Thoracic aorta (tissue), 2 donors: ENCODE measurements around the gene RAB38. TPM values are rescaled to one million over a fixed set of nuclear protein-coding genes. Genes with fewer than 3 reads are reported as not detected.

Experiments
- ATAC-seq: fragments of 150-250 bp; one replicate; pipeline ENCODE4 v1.8.0; 2017; ENCODE audit warnings: low read depth; ENCODE audit not compliant: insufficient number of reproducible peaks, low FRiP score
- DNase-seq: peaks from one replicate; pipeline ENCODE4 v3.0.0-alpha.2; 2020; ENCODE audit warnings: low spot score
- H3K27ac ChIP-seq, 2 donors: fragments of 200-600 bp; sonication (generic); 1 replicate in 1 of 2; 2 replicates in 1 of 2; pipeline ENCODE4 v1.5.1; 2016; ENCODE audit warnings: mild to moderate bottlenecking in 2 of 2, moderate library complexity in 2 of 2
- H3K27me3 ChIP-seq: fragments of 200-600 bp; sonication (generic); replicated peaks from 2 replicates; pipeline ENCODE4 v1.6.0; 2016; ENCODE audit warnings: mild to moderate bottlenecking; ENCODE audit not compliant: insufficient read depth
- H3K36me3 ChIP-seq: fragments of 200-600 bp; sonication (generic); one replicate; pipeline ENCODE4 v1.5.1; 2016
- H3K4me1 ChIP-seq, 2 donors: fragments of 200-600 bp; sonication (generic); 1 replicate in 1 of 2; 2 replicates in 1 of 2; pipeline versions ENCODE4 v1.5.1 to v1.6.0; 2016; ENCODE audit warnings: low read depth in 2 of 2, mild to moderate bottlenecking in 1 of 2; ENCODE audit not compliant: control insufficient read depth in 1 of 2
- H3K4me3 ChIP-seq: fragments of 200-600 bp; sonication (generic); 2 replicates; pipeline ENCODE4 v1.5.1; 2016; ENCODE audit warnings: mild to moderate bottlenecking
- H3K9me3 ChIP-seq: fragments of 200-600 bp; sonication (generic); 2 replicates; pipeline ENCODE4 v1.5.1; 2016
- CTCF ChIP-seq: fragments of 200-600 bp; sonication (generic); IDR thresholded peaks from one replicate; pipeline ENCODE4 v1.5.1; 2019; ENCODE audit warnings: antibody characterized with exemption
- total RNA-seq, 2 donors: library from RNA; depleted of rRNA; stranded (reverse); fragments of >200 nt; gene quantifications; one replicate each; pipeline versions ENCODE4 v1.1.0 to v1.2.3, GENCODE V29; 2016

RAB38 gene
- total RNA-seq, 2 donors from 2014 or later: 0.56 to 2.3 TPM

DNA sequence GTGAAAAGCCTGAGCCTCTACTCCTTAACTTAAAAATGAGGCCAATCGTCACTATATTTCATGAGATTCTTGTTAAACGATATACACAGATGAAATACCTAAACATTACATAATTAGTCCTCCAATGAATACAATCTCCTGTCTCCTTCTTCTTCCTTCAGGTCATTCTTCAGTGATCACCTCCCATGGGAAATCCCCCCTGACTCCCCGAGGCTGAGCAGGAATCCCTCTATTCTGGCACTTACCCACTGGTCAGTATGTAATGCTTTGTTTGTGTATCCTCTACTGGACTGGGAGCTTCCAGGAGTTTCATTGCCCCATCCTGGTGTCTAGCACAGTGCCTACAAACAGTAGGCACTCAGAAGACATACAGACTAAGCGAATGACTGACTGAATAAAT lies 52.3 kb downstream of the RAB38 start:
- H3K4me3 ChIP-seq: no peak overlapping the region
- no peak for ATAC-seq

GRCh38 chr11:88119561-88119960 lies 55.7 kb downstream of the RAB38 start:
- ATAC-seq (no peak), DNase-seq (no peak)
- no peak for TF ChIP-seq CTCF
- H3K27me3 ChIP-seq: no peaks in the 10 kb centered on the region
- no peaks in the 10 kb centered on the region for H3K36me3 ChIP-seq
- no peaks in the 10 kb centered on the region for H3K9me3 ChIP-seq
- H3K27ac ChIP-seq: no peak overlapping the region
- no peak overlapping the region for H3K4me3 ChIP-seq
- H3K4me1 ChIP-seq: no peaks in the 10 kb centered on the region

More for the DNA sequence above, 52.3 kb downstream of the RAB38 start:
- Histone ChIP-seq H3K27me3 (no peaks in the 10 kb centered on the region), H3K9me3 (no peaks in the 10 kb centered on the region), H3K4me1 (no peaks in the 10 kb centered on the region), H3K27ac (no peak overlapping the region), H3K36me3 (no peaks in the 10 kb centered on the region)
- no peak for DNase-seq
- TF ChIP-seq CTCF: no peak

GRCh38 chr11:88117281-88117858 lies 57.9 kb downstream of the RAB38 start:
- H3K4me1 ChIP-seq: peaks cover 0 to 4% of the 10 kb centered on the region in 2 donors
- DNase-seq (no peak), ATAC-seq (no peak)
- H3K27ac ChIP-seq: no peak overlapping the region
- H3K36me3 ChIP-seq: no peaks in the 10 kb centered on the region
- no peak overlapping the region for H3K4me3 ChIP-seq
- H3K27me3 ChIP-seq: no peaks in the 10 kb centered on the region
- no peaks in the 10 kb centered on the region for H3K9me3 ChIP-seq
- TF ChIP-seq CTCF: no peak

- no peak for ATAC-seq
- Histone ChIP-seq H3K9me3 (no peaks in the 10 kb centered on the region), H3K27ac (no peak overlapping the region), H3K4me3 (no peak overlapping the region), H3K4me1 (peaks cover 0 to 4% of the 10 kb centered on the region in 2 donors), H3K36me3 (no peaks in the 10 kb centered on the region), H3K27me3 (no peaks in the 10 kb centered on the region)
- no peak for TF ChIP-seq CTCF
- DNase-seq: no peak
Measured at GRCh38 chr11:88115828-88116755, 59.2 kb downstream of the RAB38 start.

- no peaks in the 10 kb centered on the region for H3K27me3 ChIP-seq
- no peak overlapping the region for H3K27ac ChIP-seq
- no peak for DNase-seq
- H3K4me1 ChIP-seq: peaks cover 0 to 4% of the 10 kb centered on the region in 2 donors
- no peaks in the 10 kb centered on the region for H3K9me3 ChIP-seq
- no peak overlapping the region for H3K4me3 ChIP-seq
- no peak for TF ChIP-seq CTCF
- H3K36me3 ChIP-seq: no peaks in the 10 kb centered on the region
- ATAC-seq: no peak
Measured at GRCh38 chr11:88114486-88115045, 60.7 kb downstream of the RAB38 start.
